Activated CD4-positive, alpha-beta T cell treated with anti-CD3 and anti-CD28 coated beads, Interleukin-2, amount 50 U/mL, for 48 hours (primary cell): Measurements from ENCODE around the gene TPD52L1.

Experiments
- DNase-seq, 2 experiments: peaks; one replicate each; pipeline ENCODE4 v3.0.0-alpha.2; 2020

Gene TPD52L1

GRCh38 chr6:125250511-125250910 lies 96.9 kb downstream of the TPD52L1 start:
- DNase-seq, result no peak

- DNase-seq, result no peak
These were observed 98.1 kb downstream of the TPD52L1 start for GRCh38 chr6:125251516-125252220.

DNA sequence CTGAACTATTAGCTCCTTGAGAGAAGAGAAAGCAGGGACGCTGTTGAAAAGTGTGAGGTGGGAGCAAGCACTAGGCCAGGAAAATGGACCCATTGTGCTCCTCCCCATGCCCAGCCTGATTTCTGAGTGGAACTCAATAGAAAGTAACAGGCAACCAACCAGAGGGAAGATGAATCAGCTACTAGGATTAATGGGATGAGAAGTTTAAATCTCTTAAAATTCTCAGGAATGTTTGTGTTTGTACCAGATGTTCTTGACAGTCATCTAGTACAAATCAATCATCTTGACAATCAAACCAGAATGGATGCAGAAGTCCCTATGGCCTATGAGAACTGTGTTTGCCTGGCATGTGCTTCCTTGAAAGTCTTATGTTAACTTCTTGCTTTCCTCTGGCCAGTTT lies 99.3 kb downstream of the TPD52L1 start:
- no peak for DNase-seq

GRCh38 chr6:125253881-125254280 lies 100.3 kb downstream of the TPD52L1 start:
- no peak for DNase-seq

GRCh38 chr6:125254321-125254720 lies 100.7 kb downstream of the TPD52L1 start:
- no peak for DNase-seq

DNA sequence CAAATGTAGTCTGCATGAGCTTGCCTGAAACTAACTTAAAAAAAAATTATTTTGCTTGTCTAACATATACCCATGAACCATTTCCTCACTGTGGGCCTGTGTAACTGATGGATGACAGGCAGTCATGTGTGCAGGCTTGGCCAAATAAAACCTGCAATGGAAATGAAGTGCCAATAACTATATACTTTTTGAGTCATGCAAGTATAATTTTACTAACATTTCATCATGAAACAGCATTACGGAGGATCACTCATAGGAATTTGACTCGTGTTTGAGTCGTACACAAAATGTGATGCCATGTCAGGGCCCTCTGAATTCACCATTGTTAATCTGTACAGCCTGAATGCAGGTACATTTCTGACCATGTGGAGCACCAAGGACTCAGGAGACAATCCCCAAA lies 101.6 kb downstream of the TPD52L1 start:
- DNase-seq, result no peak

DNA sequence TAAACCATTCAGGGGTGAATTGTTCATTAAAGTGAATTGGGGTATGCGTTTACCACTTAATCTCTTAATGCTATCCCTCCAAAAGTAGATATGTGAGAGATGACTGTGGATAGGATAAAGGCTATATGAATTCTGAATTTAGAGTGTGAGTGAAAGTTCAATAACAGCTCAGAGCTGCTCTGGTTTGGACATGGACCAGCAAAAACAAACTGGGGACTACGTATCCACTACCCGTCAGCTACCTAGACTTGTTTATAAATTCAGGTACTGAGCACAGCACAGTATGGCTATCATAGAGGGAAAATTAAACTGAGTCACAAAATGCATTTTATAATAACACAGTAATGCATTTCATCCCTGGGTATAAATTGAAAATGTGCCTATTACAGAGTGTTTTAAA lies 103.8 kb downstream of the TPD52L1 start:
- no peak for DNase-seq

DNA sequence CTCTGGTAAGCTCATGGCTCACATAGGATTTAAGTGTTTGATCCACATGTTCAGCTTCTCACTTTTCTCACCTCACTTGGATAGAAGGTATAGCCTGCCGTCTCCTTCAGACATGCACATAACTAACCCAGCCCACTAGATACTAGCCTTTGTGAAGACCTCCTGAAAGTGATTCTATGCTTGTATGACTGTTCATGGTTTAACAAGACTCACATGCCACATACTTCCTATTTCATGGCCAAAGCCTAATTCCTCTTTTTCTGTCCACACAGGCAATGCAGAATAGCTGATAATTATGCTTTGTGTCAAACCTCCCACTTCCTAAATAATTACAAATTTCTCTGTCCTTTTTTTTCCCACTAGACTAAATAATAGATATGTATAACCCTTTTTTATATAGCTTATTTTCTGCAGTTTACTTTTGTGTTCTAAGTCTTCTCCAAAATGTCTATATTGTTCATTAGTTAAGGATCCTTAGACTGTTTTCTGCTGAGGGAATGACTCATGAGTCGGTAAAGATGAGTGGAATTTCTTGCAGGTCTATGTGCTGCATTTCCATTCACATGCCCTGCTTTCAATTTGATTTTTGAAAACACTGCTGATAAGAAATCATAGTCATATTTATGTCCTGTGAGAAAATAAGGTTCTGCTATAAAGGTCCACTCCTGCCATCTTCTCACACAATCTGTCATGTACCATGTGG lies 105.2 kb downstream of the TPD52L1 start:
- DNase-seq, result no peak

- DNase-seq, result no peak
These were observed 105.8 kb downstream of the TPD52L1 start for GRCh38 chr6:125259354-125259736.

GRCh38 chr6:125262016-125263013 lies 108.7 kb downstream of the TPD52L1 start:
- DNase-seq, result no peak

GRCh38 chr6:125264476-125264875 lies 110.9 kb downstream of the TPD52L1 start:
- no peak for DNase-seq

- DNase-seq, result no peak
These were observed 114.4 kb downstream of the TPD52L1 start for GRCh38 chr6:125267806-125268523.

DNA sequence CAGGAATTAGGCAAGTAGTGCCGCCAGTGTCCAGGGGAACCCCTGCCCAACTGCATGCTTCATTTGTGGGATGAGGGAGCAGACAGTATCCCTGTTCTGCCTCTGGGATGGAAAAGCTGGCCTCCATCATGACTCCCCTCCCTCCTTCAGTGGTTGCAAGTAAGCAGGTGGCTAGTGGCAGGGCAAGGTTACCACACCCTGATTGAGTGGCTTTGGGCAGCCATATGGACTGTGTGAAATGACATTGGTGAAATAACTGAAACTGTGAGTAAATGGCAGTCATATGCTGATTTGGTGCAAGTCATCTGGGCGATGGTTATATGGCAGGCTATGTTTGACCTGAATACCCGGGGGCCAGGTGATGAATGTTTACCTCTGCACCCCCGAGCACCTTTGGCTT lies 115.2 kb downstream of the TPD52L1 start:
- DNase-seq, result no peak

DNA sequence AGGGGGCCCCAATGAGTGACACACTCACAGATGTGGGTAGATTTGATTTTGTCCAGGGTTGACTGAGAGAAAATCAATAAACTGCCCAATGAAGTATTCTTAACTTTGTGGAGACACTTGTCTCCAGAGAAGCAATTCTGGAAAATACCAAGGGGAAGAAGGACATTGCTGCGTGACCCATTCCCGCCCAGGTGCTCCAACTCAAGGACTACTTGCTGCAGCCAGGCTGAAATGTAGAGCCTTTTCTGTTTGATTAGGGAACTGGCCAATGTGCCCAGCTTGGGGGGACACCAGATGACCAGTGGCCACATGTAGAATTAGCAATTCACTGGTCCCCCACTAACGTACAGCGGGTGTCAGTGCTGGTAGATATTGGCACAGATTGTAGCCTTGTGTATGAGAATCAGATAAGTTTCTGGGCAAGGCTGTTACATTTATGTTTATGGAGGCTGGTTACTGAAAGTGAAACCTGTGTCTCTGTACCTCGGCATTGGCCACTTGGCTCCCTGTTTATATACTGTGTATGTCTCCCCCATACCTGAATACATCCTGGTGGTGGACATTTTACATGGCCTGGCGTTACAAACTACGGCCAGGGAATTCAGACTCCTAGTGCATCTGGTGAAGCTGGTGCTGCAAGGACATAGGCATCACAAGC lies 115.9 kb downstream of the TPD52L1 start:
- DNase-seq, result no peak

DNA sequence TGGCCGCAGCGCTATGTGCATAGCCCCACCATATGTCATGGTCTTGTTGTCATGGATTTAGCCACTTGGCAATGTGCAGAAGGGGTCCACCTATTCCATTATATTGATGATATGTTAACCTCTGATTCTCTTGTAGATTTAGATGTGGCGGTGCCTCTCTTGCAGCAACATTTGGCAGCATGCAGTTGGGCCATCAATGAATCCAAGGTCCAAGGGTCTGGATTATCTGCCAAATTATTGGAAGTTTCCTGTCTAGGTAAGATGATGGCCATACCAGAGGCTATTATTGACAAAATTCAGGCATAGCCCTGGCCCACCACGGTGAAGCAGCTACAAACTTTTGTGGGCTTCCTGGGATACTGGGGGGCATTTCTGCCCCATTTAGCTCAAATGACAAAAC lies 116.8 kb downstream of the TPD52L1 start:
- no peak for DNase-seq

GRCh38 chr6:125271486-125272159 lies 118.0 kb downstream of the TPD52L1 start:
- no peak for DNase-seq

DNA sequence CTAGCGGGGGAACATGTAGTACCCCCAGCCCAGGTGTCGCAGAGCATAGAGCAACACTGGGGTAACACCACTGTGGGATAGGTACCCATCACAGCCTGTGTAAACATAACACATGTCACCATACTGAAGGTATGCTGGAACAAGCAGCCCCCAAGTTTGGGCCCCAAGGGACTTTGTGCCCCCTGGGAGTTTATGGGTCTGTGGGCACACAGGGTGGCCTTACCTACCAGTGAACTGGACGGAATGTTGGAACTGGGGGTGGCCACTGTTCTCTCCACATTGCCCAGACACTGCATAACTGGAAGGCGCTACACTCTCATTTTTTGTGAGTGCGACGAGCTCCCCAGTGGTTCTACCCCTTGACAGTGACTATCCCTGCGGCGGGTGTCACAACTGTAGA lies 119.7 kb downstream of the TPD52L1 start:
- no peak for DNase-seq

DNA sequence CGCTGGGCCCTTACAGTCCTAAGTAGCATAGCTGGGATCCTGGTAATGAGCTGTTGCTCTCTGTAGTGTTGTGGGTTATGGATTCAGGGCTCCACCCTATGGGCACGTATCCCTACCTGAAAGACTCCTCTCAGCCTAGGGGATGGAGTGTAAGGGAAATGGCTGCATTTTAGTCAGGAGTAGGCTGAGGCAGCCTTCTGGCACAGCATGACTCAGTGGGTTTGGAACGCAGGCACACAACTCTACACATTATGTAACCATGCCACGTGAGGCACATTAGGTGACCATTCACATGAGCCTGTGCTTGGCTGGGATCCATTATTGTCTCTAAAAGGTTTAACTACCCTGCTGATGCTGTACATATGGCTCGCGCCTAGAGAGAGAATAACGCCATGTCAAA lies 120.4 kb downstream of the TPD52L1 start:
- no peak for DNase-seq

DNA sequence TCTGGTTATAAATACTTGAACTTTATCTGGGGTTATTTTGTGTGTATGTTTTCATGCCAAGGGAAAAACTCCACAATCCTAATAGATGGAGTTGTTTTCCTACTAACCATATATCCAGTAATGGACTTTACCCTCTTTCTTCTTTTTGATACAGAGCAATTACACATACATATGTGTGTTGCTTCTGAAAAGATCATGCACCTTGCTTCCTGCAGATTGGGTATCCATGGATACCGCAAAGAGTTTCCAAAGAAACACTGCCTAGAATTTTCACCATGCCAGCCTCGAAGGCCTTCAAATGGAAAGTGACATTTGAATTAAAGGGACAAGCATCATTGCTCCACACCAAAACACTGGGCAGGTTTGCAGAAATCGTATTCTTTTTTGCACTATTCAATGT lies 121.4 kb downstream of the TPD52L1 start:
- no peak for DNase-seq

GRCh38 chr6:125275779-125276178 lies 122.2 kb downstream of the TPD52L1 start:
- no peak for DNase-seq

DNA sequence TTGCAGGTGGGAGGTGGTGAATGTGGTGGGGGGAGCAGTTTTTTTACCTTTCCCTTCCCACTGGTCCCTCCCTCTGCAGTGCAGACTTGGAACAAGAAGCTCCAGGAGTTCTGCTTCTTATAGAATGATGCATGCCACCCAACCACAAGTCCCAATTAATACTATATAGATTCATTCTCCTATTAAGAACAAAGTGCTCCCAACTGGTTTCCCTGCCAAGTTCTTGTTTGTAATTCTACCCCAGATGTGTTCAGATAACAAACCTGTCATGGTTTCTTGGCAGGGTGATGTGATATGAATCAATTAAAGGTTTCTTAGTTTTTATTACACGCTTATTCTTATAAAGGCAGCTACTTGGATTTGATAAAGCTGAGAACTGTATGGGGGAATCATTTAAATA lies 124.3 kb downstream of the TPD52L1 start:
- DNase-seq, result no peak

DNA sequence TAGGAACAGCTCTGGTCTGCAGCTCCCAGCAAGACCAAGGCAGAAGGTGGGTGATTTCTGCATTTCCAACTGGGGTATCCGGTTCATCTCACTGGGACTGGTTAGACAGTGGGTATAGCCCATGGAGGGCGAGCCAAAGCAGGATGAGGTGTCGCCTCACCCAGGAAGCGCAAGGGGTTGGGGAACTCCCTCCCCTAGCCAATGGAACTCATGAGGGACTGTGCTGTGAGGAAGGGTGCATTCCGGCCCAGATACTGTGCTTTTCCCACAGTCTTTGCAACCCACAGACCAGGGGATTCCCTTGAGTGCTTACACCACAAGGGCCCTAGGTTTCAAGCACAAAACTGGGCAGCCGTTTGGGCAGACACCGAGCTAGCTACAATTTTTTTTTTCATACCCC lies 126.4 kb downstream of the TPD52L1 start:
- no peak for DNase-seq
